H54 (cell line): Measurements from ENCODE around the gene ACTL6B.

ENCODE experiments used
- DNase-seq: peaks from one replicate; pipeline ENCODE4 v3.0.0; 2011; ENCODE audit warnings: low spot score, mixed read lengths; ENCODE audit not compliant: insufficient read length
- FAIRE-seq: peaks from 3 replicates; lab custom pipeline; 2011; peaks lifted over from hg19 to GRCh38; lab: Jason Lieb, UNC
- POLR2A ChIP-seq: IDR thresholded peaks from 2 replicates; pipeline ENCODE4 v1.6.1; 2011; ENCODE audit warnings: low read depth, mild to moderate bottlenecking, low read length

Gene ACTL6B

DNA sequence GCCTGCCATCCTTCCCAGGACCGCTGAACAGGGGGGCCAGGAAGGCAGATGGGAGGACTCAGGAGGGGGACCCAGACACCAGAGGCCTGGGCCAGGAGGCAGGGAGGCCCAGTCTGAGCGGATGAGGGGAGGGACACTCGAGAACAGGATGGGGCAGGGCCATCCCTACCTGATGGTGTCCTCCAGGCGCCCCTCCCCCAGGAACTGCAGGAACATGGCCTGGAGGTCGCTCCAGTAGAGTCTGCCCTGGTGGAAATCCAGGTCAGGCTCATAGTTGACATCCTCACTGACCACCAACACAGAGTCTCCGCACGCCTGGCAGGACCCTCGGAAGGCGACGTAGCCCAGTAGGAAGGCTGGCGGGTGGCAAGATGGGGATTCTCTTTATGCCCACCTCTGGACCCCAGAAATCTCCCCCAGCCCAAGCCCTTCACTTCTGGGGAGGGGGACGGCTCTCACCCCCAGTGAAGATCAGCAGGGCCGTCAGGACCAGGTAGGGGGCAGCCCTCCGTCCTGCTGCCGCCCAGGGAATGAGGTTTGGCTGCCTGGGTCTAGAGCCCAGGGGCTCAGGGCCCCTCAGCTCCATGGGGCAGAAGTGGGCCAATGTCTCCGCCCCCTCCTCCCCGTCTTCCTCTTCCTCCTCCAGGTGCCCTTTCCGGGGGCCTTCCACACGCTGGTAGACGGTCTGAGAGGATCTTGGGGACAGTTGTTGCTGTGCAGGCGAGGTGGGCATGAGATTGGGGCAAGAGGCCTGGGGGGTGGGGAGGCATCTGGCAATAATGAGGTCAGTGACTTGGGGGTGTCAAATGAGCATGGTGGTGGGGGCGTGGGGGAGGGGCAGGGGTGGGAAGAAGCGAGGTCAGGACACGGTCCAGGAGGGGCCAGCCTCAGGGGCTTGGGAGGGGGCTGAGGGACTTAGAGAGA is 15.5 kb downstream of the ACTL6B start:
- FAIRE-seq, result no peak
- TF ChIP-seq POLR2A, result no peak
- no peak for DNase-seq

DNA sequence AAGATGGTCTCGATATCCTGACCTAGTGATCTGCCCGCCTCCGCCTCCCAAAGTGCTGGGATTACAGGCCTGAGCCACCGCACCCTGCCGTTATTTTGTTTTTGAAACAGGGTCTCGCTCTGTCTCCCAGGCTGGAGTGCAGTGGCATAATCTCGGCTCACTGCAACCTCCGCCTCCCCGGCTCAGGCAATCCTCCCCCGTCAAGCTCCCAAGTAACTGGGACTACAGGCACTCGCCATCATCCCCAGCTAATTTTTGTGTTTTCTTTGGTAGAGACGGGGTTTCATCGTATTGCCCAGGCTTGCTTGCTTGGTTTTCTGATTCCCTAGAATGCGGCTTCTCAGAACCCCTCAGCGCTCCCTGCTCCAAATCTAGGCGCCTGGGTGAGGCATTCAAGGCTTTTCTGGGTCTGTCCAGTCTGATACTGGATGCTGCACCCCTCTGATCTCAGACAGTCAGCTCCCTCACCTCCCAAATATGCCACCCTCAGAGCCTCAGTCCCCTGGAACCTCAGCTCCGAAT is 16.2 kb downstream of the ACTL6B start:
- no peak for FAIRE-seq
- no peak for DNase-seq

DNA sequence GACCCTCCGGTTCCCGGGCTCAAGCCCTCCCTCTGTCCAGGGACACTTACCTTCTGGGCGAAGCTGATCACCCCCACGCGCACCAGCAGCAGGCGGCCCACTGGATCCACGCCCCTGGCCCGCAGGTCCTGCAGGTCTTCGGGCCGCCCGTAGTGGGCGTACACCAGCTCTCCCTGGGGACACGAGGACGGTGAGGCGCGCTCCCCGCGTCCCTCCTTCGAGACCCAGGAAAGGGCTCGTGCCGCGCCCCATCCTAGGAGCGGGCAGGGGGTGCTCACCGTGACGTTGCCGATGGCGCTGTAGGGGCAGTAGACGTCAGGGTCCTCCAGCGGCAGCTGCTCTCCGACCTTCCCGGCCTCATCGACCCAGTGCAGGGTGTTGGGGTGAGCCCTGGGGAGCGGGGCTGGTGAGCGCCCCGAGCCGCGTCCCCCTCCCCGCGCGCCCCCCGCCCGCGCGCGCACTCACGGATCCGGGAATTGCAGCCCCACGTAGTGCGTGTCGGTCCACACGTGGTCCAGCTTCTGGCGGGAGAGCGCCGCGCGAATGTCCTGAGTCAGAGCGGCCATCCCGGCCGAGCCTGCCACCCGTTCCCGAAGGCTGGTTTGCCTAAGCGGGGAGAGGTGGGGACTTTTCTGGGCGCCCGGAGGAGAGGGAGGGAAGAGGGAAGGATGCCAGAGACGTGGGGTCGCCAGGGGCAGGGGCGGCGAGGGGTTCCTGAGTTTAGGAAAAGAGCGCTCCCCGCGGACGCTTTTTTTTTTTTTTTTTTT is 23.1 kb downstream of the ACTL6B start:
- no peak for FAIRE-seq
- TF ChIP-seq POLR2A, result no peak
- no peak for DNase-seq

More for the DNA sequence above, 16.2 kb downstream of the ACTL6B start:
- TF ChIP-seq POLR2A, result no peak

DNA sequence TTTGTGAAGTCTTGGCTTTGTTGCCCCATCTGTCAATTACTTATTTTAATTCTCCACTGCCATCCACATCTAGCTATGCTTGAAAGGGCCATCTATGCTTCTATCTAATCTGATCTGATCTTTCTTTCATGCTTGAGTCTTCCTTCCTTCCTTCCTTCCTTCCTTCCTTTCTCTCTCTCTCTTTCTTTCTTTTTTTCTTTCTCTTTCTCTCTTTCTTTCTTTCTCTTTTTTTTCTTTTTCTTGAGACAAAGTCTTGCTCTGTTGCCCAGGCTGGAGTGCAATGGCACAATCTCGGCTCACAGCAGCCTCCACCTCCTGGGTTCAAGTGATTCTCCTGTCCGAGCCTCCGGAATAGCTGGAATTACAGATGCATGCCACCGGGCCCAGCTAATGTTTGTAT is 26.2 kb downstream of the ACTL6B start:
- no peak for DNase-seq
- no peak for TF ChIP-seq POLR2A
- FAIRE-seq, result no peak

DNA sequence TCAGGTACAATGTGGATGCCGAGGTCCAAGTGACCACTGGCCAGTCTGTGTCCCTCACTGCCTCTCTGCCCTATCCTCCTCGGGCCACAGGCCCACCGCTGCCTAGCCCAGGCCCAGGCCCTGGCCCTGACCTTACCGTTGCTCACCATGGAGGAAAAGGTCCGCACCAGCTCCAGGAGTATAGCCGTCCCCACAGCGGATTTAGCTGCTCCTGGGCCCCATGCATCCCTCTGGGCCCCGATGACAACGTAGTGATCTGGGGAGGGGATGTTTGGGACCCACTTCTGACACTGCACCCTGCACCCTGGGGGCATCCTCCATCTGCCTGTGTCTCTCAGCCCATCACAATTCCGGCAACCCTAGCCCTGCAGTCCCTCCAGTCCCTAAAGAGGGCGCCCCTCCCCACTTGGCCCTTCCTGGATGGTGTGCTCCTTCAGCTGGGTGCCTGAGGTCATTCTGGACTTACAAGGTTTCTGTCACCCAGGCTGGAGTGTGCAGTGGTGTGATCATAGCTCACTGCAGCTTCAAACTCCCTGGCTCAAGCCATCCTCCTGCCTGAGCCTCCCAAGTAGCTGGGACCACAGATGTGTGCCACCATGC is 27.0 kb downstream of the ACTL6B start:
- FAIRE-seq (no peak), DNase-seq (peak; percentile 70)
- TF ChIP-seq POLR2A, result no peak

DNA sequence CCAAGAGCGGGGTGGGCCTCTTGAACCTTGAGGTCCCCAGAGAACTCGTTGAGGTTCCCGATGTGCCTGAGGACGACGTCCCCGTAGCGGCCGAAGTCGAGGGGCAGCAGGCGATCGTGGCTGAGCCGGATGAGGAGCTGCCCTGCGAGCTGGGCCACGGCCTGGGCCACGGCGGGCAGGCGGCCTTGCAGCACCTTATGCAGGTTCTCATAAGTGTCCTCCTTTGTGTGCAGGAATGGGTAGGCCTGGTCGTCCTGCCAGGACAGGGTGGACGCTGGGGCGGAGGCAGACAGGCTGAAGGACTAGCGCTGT is 29.1 kb downstream of the ACTL6B start:
- no peak for FAIRE-seq
- no peak for TF ChIP-seq POLR2A
- DNase-seq, result no peak

DNA sequence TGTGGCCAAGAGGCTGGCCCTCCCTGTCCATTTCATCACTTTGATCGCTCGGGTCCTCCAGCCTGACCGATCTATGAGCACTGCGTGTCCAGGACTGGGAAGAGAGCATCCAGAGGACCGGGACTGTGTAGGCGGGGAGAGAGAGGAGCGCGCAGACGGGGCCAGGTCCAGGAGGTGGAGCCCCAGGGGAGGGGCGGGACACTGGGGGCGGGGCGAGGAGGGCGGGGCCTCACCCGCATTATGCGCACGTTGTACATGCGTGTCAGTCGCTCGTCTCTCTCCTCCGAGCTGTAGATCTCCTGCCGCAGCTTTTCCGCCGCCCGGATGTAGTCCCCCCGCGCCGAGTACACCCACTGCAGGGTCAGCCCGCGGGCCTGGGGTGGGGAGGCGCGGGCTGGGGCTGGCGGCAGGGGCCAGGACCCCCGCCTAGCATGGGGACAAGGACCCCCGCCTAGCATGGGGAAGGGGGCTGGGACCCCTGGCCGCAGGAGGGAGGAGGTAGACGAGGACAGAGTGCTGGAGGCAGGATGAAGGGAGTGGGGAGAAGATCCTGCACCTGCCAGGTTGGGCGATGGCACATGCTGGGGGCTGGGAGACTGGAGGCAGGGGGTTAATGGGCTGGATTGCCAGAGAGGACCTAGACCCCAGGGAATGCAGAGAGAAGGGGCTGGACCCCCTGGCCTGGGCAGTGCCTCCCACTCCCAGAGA is 29.6 kb downstream of the ACTL6B start:
- no peak for FAIRE-seq
- peak; percentile 52; the same call in 1 of the 2 replicates for TF ChIP-seq POLR2A
- peak; percentile 88 for DNase-seq

DNA sequence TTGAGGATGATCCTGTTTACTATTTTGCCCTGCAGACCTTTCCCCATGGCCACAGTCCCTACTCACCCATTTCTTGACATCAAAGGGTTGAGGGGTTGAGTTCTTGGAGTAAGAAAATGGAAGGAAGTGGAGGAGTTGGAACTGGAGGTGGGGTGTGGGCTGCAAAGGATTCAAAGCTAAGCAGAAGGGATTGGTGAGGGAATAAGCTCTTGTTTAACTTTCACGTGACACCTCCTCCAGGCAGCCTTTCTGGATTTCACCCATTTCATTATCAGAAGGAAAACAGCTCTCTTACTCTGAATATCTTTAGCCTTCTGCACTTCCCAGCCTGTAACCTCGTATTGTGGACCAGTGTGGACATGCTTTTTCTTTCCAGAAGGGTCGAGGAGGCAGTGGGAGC is 30.2 kb downstream of the ACTL6B start:
- TF ChIP-seq POLR2A, result no peak
- DNase-seq, result no peak
- FAIRE-seq, result no peak

DNA sequence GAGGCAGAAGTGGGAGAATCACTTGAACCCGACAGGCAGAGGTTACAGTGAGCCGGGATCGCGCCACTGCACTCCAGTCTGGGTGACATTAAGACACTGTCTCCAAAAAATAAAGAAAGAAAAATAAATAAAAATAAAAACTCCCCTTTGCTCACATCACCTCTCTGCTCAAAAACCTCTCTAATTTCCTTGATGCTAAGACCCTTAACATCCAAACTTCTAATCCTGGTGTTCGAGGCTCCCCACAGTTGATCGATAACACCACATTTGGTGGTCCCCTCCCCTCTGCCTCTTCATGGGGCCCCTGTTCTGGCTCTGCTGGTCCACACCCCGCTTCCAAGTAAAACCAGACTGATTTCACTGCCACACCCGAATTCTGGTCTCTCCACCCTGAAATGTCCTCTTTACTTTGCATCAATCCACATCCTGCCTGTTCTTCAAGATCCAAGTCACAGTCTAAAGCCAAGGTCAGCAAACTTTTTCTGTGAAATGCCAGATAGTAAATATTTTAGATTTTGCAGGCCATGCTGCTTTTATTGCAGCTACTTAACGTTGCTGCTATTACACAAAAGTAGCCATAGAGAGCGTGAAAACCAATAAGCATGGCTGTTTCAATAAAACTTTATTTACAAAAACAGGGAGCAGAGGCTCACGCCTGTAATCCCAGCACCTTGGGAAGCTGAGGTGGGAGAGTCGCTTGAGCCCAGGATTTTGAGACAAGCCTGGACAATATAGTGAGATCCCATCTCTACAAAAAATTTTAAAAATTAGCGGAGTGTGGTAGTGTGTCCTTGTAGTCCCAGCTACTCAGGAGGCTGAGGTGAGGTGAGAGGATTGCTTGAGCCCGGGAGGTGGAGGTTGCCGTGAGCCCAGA is 32.1 kb downstream of the ACTL6B start:
- no peak for FAIRE-seq

DNA sequence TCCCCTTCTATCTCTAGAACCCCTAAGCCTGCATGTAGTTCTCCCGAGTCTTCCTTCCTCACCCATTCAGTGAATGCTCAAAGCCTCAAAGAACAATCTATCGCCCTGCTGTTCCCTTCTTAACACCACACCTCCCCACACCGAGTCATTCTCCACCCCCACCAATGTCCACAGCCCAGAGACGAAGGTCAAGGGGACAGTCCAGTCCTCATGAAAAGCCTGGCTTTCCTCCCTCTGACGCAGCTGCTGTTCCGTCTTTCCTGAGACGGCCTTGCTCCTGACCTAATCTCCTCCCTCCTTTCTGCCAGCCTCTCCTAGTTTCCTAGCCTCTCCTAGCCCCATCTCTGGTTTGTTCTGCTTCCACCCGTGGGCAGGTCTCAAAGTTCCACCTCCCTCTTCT is 34.7 kb downstream of the ACTL6B start:
- DNase-seq (no peak), FAIRE-seq (no peak)
- no peak for TF ChIP-seq POLR2A

More for the DNA sequence above, 32.1 kb downstream of the ACTL6B start:
- TF ChIP-seq POLR2A, result no peak
- no peak for DNase-seq

DNA sequence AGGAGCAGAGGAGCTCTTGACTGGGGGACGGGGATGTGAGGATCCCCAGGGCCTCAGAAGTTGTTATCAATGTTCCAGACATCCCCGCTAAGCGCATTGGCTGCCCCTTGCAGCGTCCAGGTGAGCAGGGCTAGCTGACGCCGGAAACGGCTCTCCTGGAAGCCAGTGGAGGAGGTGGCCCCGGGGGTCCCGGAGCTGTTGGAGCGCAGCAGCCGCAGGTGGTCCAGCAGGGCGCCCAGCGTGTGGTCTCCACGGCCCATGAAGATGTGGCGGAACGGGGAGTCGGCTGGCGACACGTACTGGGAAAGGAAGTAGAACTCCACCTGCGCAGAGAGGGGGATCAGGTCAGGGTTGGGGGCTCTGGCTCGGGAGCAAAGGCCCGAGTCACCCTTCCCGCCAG is 35.4 kb downstream of the ACTL6B start:
- no peak for TF ChIP-seq POLR2A
- no peak for FAIRE-seq
- DNase-seq, result no peak

DNA sequence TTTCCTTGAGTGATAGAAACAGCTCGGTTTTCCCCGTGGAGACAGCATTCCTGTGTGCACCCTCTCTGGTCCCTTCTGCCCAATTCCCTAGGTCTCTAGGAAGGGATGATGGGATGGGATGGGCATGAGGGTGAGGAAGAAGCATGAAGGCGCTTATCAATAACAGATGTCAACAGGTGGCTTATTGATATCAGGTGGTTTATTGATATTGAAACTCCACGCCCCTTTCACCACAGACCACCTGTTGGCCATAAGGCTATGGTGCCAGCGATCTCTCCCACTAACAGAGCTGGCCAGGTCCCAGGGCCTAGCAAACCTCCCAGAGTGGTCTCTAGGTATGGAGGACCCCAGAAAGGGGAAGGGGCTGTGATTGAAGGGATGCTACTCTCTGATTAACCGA is 36.0 kb downstream of the ACTL6B start:
- TF ChIP-seq POLR2A, result no peak
- DNase-seq, result no peak
- no peak for FAIRE-seq
